GM12801 (cell line): ENCODE measurements around the gene ATP5F1D.

ENCODE experiments used
- CTCF ChIP-seq: IDR thresholded peaks from one replicate; pipeline ENCODE4 v1.5.1; 2011; ENCODE audit warnings: control low read depth; ENCODE audit not compliant: insufficient read length; ENCODE audit errors: extremely low read depth

The ATP5F1D gene

DNA sequence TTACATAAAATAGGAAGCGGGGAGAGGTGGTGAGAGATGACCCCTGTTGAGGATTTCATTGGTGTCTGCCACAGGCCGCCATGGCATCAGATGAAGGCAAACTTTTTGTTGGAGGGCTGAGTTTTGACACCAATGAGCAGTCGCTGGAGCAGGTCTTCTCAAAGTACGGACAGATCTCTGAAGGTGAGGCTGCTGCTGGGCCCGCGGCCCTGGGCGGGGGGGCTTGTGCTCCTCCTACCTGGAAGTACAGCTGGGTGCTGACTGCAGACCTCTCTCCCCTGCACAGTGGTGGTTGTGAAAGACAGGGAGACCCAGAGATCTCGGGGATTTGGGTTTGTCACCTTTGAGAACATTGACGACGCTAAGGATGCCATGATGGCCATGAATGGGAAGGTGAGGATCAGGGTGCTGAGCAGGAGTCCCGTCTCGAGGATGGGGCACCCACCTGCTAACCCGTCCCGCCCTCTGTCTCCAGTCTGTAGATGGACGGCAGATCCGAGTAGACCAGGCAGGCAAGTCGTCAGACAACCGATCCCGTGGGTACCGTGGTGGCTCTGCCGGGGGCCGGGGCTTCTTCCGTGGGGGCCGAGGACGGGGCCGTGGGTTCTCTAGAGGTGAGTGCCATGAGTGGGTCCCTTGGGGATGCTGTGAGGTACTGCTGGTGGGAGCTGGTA is 29.4 kb downstream of the ATP5F1D start:
- no peak for TF ChIP-seq CTCF

DNA sequence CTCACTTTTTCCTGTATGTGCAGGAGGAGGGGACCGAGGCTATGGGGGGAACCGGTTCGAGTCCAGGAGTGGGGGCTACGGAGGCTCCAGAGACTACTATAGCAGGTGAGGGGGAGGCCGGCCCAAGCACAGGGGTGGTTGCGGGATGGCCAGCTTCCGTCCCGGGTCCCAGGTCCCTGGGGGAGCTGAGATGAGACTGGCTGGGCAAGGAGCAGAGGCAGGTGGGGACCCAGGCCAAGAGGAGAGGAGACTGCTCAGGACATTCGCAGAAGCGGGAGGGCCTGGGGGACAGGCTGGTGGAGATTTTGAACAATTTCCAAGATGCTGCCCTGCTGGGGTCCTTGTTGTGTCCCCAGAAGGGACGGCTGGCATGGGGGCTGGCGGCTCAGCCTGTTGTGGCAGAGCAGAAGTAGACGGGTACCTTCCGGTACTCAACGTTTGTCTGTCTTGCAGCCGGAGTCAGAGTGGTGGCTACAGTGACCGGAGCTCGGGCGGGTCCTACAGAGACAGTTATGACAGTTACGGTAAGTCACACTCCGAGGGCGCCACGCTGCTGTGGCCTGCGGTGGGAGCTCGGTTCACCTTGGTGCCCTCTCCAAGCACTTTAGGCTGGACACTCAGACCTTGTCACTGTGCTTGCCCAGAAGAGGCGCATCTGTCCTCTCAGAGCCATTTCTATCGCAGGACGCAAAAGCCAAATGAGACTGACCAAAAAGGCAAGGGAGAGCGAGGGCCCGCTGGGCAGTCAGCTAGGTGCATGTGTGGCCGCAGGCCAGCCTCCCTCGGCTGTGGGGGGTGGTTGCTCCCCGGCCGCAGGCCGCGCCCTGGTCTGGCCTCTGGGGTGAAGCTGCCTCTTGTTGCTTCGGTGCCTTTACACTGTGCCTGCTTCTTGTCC is 30.2 kb downstream of the ATP5F1D start:
- TF ChIP-seq CTCF: no peak

DNA sequence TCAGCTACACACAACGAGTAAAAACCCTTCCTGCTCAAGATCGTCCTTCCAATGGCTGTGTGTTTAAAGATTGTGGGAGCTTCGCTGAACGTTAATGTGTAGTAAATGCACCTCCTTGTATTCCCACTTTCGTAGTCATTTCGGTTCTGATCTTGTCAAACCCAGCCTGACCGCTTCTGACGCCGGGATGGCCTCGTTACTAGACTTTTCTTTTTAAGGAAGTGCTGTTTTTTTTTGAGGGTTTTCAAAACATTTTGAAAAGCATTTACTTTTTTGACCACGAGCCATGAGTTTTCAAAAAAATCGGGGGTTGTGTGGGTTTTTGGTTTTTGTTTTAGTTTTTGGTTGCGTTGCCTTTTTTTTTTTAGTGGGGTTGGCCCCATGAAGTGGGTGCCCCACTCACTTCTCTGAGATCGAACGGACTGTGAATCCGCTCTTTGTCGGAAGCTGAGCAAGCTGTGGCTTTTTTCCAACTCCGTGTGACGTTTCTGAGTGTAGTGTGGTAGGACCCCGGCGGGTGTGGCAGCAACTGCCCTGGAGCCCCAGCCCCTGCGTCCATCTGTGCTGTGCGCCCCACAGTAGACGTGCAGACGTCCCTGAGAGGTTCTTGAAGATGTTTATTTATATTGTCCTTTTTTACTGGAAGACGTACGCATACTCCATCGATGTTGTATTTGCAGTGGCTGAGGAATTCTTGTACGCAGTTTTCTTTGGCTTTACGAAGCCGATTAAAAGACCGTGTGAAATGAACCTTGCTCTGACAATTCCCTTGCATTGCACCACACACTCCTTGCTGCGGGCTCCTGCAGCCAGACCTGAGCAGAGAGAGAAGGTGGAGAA is 31.1 kb downstream of the ATP5F1D start:
- TF ChIP-seq CTCF: no peak

- no peak for TF ChIP-seq CTCF
These were observed 31.9 kb downstream of the ATP5F1D start for GRCh38 chr19:1273263-1274041.

- TF ChIP-seq CTCF: no peak
These were observed 32.7 kb downstream of the ATP5F1D start for GRCh38 chr19:1274081-1274851.

- TF ChIP-seq CTCF: no peak
These were observed 33.3 kb downstream of the ATP5F1D start for GRCh38 chr19:1274852-1275259.
